GM18909 (cell line): ENCODE data around the gene SLC40A1.

Source experiments
- ATAC-seq: cut with Tn5 transposase; IDR thresholded peaks from one replicate; pipeline ENCODE4 v1.9.1; 2021; ENCODE audit warnings: mild to moderate bottlenecking; ENCODE audit not compliant: unreplicated experiment, poor library complexity

The SLC40A1 gene

GRCh38 chr2:189517847-189518535 lies 62.6 kb downstream of the SLC40A1 start:
- ATAC-seq: no peak

- no peak for ATAC-seq
These were observed 64.0 kb downstream of the SLC40A1 start for GRCh38 chr2:189516546-189516945.

GRCh38 chr2:189515264-189515663 lies 65.3 kb downstream of the SLC40A1 start:
- no peak for ATAC-seq

GRCh38 chr2:189514104-189514503 lies 66.5 kb downstream of the SLC40A1 start:
- no peak for ATAC-seq

DNA sequence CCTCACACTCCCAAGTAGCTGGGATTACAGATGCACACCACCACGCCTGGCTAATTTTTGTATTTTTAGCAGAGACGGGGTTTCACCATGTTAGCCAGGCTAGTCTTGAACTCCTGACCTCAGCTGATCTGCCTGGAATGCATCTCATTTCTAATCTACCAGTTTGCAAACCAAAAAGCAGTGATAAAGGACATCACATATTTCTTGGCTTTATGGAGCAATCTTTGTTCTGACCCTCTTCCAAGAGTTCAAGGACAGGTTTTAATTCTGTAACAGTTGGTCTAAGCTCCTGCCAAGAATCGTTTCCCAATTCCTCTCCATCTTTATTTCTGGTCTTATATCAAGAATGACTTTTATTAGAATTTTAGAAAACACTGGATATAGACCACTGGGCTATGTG lies 67.7 kb downstream of the SLC40A1 start:
- ATAC-seq: no peak

DNA sequence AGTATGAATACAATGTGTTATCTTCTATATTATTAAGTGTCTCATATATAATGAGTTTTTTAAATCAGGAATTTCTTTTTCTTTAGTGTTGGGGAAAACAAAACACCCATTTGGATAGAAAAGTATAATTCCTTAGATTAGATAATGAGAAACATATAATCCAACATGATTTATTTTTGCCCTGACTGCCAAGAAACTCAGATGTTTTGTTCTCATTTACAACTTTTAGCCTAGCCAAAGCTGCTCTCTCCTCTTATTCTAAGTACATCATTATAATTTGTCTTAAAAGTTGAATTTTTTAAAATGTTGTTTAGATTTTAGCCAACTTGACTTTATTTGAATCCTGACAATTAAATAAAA lies 68.6 kb downstream of the SLC40A1 start:
- ATAC-seq: no peak

- no peak for ATAC-seq
These were observed 69.2 kb downstream of the SLC40A1 start for GRCh38 chr2:189511210-189511959.
